HEK293T (cell line): ENCODE data around the gene PRRT1B.

ENCODE experiments used
- CTCF ChIA-PET: fragments of 350-600 bp; formaldehyde crosslinking; extraction: SDS; loops from one replicate; lab custom pipeline; 2021; ENCODE audit warnings: antibody characterized with exemption, inconsistent platforms; lab: Yijun Ruan, JAX
- POLR2A ChIA-PET: fragments of 350-600 bp; formaldehyde crosslinking; extraction: SDS; loops from one replicate; lab custom pipeline; 2020; ENCODE audit warnings: antibody characterized with exemption, inconsistent platforms; lab: Yijun Ruan, JAX
- DNase-seq: peaks from one replicate; pipeline ENCODE4 v3.0.0; 2012; ENCODE audit warnings: mixed read lengths; ENCODE audit errors: extremely low spot score
- ARNT ChIP-seq: fragments of 450-650 bp; IDR thresholded peaks from 2 replicates; pipeline ENCODE4 v1.6.1; 2017; ENCODE audit warnings: mild to moderate bottlenecking
- BHLHE40 ChIP-seq: fragments of 450-650 bp; IDR thresholded peaks from 2 replicates; pipeline ENCODE4 v1.6.1; 2016; ENCODE audit warnings: mild to moderate bottlenecking, moderate library complexity, borderline replicate concordance
- CTBP1 ChIP-seq: fragments of 450-650 bp; IDR thresholded peaks from 2 replicates; pipeline ENCODE4 v1.6.1; 2016; ENCODE audit warnings: borderline replicate concordance
- ELF4 ChIP-seq: fragments of 450-650 bp; IDR thresholded peaks from 2 replicates; pipeline ENCODE4 v1.6.1; 2017; ENCODE audit warnings: antibody characterized with exemption
- FOXA1 ChIP-seq: fragments of 450-650 bp; IDR thresholded peaks from 2 replicates; pipeline ENCODE4 v1.6.1; 2016; ENCODE audit warnings: mild to moderate bottlenecking
- FOXK2 ChIP-seq: fragments of 450-650 bp; IDR thresholded peaks from 2 replicates; pipeline ENCODE4 v1.6.1; 2016; ENCODE audit warnings: mild to moderate bottlenecking
- FOXM1 ChIP-seq: fragments of 450-650 bp; IDR thresholded peaks from 2 replicates; pipeline ENCODE4 v1.6.1; 2017; ENCODE audit warnings: mild to moderate bottlenecking, borderline replicate concordance
- HDGF ChIP-seq: fragments of 450-650 bp; IDR thresholded peaks from 2 replicates; pipeline ENCODE4 v1.6.1; 2017; ENCODE audit warnings: antibody characterized with exemption, borderline replicate concordance
- L3MBTL2 ChIP-seq: fragments of 450-650 bp; conservative IDR thresholded peaks from 2 replicates; pipeline ENCODE4 v1.6.1; 2016; ENCODE audit warnings: mild to moderate bottlenecking
- LEF1 ChIP-seq: fragments of 450-650 bp; IDR thresholded peaks from 2 replicates; pipeline ENCODE4 v1.6.1; 2017; ENCODE audit warnings: mild to moderate bottlenecking, borderline replicate concordance
- NFRKB ChIP-seq: fragments of 450-650 bp; IDR thresholded peaks from 2 replicates; pipeline ENCODE4 v1.6.1; 2016; ENCODE audit warnings: mild to moderate bottlenecking, moderate library complexity
- SP1 ChIP-seq: fragments of 450-650 bp; IDR thresholded peaks from 2 replicates; pipeline ENCODE4 v1.6.1; 2017
- SUZ12 ChIP-seq: fragments of 450-650 bp; IDR thresholded peaks from 2 replicates; pipeline ENCODE4 v1.6.1; 2016; ENCODE audit warnings: mild to moderate bottlenecking
- TARDBP ChIP-seq: fragments of 450-650 bp; IDR thresholded peaks from 2 replicates; pipeline ENCODE4 v1.6.1; 2016
- ZNF384 ChIP-seq: fragments of 450-650 bp; IDR thresholded peaks from 2 replicates; pipeline ENCODE4 v1.6.1; 2016
- TF ChIP-seq, protein P1 (sequence below): fragments of 450-650 bp; IDR thresholded peaks from 2 replicates; pipeline ENCODE4 v1.6.1; 2016

The PRRT1B gene

DNA sequence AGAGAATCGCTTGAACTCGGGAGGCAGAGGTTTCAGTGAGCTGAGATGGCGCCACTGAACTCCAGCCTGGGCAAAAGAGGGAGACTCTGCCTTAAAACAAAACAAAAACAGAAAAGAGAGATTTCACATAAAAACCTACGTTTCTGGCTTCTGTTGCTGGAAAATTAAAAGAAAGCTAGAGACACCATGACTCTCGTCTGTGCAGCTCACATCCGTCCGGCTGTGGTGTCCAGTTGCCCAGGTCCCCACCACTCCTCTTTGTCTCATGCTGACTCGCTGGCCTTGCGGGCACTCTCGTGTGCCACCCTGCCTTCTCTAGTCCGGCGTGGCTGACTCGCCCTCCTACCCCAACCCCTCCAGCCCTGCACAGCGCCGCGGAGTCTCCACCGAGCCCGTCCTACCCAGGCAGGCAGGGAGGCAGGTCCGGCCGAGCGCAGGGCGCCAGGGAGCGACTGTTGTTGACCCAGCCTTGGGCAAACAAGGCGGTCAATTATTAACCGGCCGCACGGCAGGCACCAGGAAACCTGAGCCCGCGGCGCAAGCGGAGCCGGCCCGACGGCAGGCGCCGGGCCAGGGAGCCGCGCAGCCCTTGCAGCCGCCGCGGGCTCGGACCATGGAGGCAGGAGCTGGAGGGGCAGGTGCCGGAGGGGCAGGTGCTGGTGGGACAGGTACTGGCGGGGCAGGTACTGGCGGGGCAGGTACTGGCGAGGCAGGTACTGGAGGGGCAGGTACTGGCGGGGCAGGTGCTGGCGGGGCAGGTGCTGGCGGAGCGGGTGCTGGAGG is at the start of gene PRRT1B:
PRRT1B (plus strand) TSS at position 521 of the 783 bp plus-strand sequence; CDS start at position 614, 93 bp downstream.
- DNase-seq = no peak
- TF ChIP-seq, protein P1, sequence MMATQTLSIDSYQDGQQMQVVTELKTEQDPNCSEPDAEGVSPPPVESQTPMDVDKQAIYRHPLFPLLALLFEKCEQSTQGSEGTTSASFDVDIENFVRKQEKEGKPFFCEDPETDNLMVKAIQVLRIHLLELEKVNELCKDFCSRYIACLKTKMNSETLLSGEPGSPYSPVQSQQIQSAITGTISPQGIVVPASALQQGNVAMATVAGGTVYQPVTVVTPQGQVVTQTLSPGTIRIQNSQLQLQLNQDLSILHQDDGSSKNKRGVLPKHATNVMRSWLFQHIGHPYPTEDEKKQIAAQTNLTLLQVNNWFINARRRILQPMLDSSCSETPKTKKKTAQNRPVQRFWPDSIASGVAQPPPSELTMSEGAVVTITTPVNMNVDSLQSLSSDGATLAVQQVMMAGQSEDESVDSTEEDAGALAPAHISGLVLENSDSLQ = no peak
- TF ChIP-seq L3MBTL2 (no peak), ARNT (no peak), TARDBP (no peak)
- ChIA-PET POLR2A (interaction anchor here (1.0 to 2.0 kb wide), 2 partner anchors 14 to 43 kb away, joined by 4 to 8 read pairs; partner anchors contain the start of gene UCK1), CTCF (no interaction called here)

DNA sequence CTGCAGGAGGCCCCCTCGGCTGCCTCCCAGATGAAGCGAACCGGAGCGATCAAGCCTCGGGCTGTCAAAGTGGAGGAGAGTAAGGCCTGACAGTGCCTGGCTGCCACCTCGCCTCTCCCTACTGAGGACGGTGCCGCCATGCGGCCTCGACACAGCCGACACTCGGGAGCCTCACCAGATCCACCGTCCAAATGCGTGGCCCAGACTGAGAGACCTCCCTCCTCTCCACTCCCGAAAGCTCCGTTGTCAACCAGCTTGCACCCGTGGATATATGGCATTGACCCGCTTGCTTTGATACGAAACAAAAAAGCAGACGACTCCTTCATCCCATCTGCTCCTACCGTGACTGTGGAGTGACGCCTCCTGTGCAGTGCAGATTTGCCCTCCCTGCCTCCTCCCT is 49.5 kb upstream of the PRRT1B start:
- CTCF ChIA-PET = no interaction called here
- TF ChIP-seq, protein P1 = no peak
- TF ChIP-seq SP1 (no peak), SUZ12 (no peak), ZNF384 (no peak), CTBP1 (no peak), NFRKB (no peak), HDGF (no peak), FOXK2 (no peak), LEF1 (no peak), FOXA1 (no peak), BHLHE40 (no peak), L3MBTL2 (no peak), FOXM1 (no peak), ELF4 (no peak), TARDBP (no peak), ARNT (no peak)
- POLR2A ChIA-PET = no interaction called here
- no peak for DNase-seq

DNA sequence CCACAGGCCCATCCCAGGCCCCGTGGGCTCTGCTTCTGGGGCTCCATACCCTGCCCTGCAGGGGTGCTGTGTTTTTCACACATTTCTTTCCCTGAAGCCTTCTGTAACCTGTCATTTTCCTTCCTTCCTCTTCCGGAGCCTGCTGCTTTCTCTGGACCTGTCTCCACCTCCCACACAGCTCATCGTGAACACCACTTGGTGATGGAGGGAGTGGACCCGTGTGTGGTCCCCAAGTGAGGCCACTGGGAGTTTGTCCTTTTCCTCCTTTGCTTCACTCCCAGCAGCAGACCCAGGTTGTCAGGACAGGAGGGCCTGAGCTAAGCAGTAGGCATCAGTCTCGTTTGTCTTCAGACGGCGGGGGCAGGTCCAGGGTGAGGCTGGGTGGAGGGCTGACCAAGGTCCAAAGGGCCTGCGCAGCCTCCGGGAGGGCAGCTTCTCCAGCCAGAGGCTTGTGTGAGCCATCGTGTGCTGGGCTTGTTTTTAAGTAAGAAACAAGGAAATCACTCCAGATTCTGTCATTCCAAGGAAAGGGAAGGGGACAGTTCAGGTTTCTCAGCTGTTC is 48.4 kb upstream of the PRRT1B start:
- CTCF ChIA-PET = interaction anchor here (0.5 kb wide), 1 partner anchor 129 kb away, joined by 3 read pairs; no protein-coding TSS in a partner anchor
- TF ChIP-seq FOXA1 = no peak
- TF ChIP-seq SUZ12 = no peak
- TF ChIP-seq FOXM1 = no peak
- no peak for TF ChIP-seq TARDBP
- no peak for TF ChIP-seq ELF4
- POLR2A ChIA-PET = no interaction called here
- DNase-seq = no peak

DNA sequence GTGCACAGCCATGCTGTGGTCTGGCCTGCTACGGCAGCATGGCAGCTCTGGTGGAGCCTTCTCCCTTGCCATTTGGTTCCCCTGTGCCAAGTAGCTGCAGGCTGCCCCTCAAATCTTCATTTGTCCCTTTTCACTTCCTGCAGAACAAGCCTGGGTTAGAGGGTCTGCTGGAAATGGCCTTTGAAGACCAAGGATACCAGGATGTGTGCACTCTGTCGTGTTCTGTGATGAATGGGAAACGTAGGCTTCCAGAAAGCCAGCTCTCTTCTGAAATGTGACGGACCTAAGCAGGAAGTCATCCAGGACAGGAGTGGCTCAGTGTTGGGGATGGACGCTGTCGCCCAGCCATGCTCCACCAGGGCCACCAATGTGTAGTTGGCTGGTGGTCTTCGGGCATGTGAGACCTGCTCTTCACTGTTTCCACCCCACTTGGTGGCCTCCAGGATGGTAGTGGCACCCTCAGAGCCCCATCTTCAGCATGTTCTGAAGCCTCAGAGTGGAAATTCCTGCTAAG is 46.0 kb upstream of the PRRT1B start:
- CTCF ChIA-PET = no interaction called here
- POLR2A ChIA-PET = interaction anchor here (0.8 to 1.6 kb wide), 2 partner anchors 10 to 126 kb away, joined by 3 to 5 read pairs; no protein-coding TSS in a partner anchor

DNA sequence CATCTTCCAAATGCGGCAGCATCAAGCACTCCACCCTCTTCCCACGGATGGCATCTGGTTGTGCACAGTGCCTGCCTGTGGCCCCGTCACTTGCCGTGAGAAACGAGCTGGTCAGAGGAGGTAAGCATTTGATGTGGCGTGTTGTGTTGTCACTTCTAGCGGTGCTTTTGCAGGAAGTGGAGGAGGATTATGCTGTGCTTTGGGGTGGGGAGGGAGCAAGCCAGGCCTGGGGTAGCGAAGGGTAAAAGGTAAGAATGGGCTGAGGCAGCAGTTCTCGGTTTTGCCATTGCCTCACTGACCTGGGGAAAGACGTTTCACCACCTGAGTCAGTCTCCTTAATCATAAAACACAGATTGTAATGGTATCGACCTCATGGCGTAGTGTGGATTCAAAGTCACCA is 44.9 kb upstream of the PRRT1B start:
- POLR2A ChIA-PET = interaction anchor here (0.9 kb wide), 1 partner anchor 127 kb away, joined by 3 read pairs; no protein-coding TSS in a partner anchor
- no peak for DNase-seq
- CTCF ChIA-PET = no interaction called here
- no peak for TF ChIP-seq ARNT
- no peak for TF ChIP-seq L3MBTL2
- TF ChIP-seq, protein P1 = no peak
- TF ChIP-seq FOXK2 = no peak
- TF ChIP-seq FOXA1 = no peak
- no peak for TF ChIP-seq ELF4
- TF ChIP-seq HDGF = no peak
- TF ChIP-seq ZNF384 = no peak
- no peak for TF ChIP-seq SP1
- TF ChIP-seq NFRKB = no peak
- TF ChIP-seq TARDBP = no peak
- TF ChIP-seq BHLHE40 = no peak
- no peak for TF ChIP-seq LEF1
- no peak for TF ChIP-seq SUZ12

More for the DNA sequence above, 46.0 kb upstream of the PRRT1B start:
- DNase-seq = no peak
- no peak for TF ChIP-seq FOXM1
- TF ChIP-seq BHLHE40 = no peak
- no peak for TF ChIP-seq ELF4
- no peak for TF ChIP-seq NFRKB

DNA sequence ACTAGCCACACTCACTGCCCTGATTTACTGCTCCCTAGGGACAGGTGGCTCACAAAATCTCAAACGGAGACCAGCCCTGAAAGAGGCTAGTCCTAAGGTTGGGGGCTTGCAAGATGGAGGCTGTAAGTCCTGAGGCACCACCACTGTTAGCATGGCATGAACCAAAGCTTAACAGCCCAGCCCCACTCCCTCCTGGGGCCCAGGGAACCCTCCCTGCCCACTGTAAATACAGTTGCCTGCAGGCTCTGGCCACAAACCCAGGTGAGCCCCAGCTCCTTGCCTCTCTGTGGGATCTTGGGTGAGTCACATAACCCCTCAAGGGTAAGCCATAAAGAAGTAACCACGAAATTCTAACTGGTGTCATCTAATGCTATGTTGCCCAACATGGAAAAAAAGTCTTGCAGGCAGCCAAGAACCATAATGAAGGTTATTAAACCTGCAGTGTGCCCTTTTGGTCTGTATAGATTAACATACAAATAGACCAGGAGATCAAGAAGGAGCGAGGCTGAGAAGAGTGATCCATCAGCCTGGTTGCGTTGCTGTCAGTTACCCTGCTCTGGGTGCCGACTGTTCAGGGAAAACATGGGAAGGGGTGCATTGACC is 44.3 kb upstream of the PRRT1B start:
- ChIA-PET CTCF (no interaction called here), POLR2A (interaction anchor here (0.9 kb wide), 1 partner anchor 128 kb away, joined by 3 read pairs; no protein-coding TSS in a partner anchor)
- DNase-seq = no peak
- TF ChIP-seq, protein P1 = peak; percentile 14; the same call in 1 of the 2 replicates
- TF ChIP-seq BHLHE40 = no peak
